PC-9 (cell line): ENCODE data around the gene MYH11.

Source experiments
- EZH2 ChIP-seq: fragments of 200-600 bp; sonication (generic); IDR thresholded peaks from 2 replicates; pipeline ENCODE4 v1.8.0; 2017; ENCODE audit warnings: antibody characterized with exemption, low read depth
- TF ChIP-seq, protein P1 (sequence below): fragments of 200-600 bp; sonication (generic); conservative IDR thresholded peaks from 2 replicates; pipeline ENCODE4 v1.6.1; 2017; ENCODE audit warnings: mixed run types, antibody characterized with exemption, mild to moderate bottlenecking, moderate library complexity

DNA sequence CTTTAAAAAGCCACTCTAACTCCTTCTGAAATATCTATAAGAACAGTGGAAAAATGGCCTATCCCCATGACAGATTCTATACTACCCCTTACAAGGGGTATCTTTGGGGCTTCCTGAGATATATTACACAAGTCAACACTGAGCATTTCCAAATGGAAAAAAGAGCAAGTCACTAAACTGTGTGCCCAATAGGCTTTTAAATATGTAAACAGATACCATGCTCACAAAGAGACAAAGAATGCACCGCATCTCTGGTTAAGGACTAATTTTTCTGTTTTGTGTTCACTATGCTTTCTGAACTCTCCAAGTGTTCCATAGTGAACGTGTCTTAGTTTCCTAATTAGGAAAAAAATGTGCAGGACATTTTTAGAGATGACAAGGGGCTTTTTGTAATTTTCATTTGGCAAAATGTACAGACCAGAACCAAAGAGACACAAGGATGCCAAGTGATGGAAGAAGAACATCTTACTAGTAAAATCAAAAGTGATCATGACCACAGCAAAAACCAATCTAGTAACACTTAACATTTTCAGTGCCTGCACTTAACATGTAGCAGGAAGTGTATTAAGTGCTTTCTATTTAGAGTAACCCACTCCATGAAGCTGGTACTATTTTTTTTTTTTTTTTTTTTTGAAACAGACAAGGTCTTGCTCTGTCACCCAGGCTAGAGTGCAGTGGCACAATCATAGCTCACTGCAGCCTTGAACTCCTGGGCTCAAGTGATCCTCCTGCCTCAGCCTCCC is 21.5 kb downstream of the MYH11 start:
- TF ChIP-seq, protein P1, sequence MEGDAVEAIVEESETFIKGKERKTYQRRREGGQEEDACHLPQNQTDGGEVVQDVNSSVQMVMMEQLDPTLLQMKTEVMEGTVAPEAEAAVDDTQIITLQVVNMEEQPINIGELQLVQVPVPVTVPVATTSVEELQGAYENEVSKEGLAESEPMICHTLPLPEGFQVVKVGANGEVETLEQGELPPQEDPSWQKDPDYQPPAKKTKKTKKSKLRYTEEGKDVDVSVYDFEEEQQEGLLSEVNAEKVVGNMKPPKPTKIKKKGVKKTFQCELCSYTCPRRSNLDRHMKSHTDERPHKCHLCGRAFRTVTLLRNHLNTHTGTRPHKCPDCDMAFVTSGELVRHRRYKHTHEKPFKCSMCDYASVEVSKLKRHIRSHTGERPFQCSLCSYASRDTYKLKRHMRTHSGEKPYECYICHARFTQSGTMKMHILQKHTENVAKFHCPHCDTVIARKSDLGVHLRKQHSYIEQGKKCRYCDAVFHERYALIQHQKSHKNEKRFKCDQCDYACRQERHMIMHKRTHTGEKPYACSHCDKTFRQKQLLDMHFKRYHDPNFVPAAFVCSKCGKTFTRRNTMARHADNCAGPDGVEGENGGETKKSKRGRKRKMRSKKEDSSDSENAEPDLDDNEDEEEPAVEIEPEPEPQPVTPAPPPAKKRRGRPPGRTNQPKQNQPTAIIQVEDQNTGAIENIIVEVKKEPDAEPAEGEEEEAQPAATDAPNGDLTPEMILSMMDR = no peak
- no peak for TF ChIP-seq EZH2
